Gastroesophageal sphincter (tissue), 3 donors: Measurements from ENCODE around the gene INTS2.

Source experiments
- EP300 ChIP-seq: sonication (generic); formaldehyde crosslinking; IDR thresholded peaks from one replicate; pipeline ENCODE4 v1.6.1; 2017; ENCODE audit warnings: antibody characterized with exemption, mild to moderate bottlenecking
- POLR2A ChIP-seq, 2 donors: fragments of 450-650 bp; IDR thresholded peaks; one replicate each; pipeline ENCODE4 v1.6.1; 2017; ENCODE audit warnings: antibody characterized with exemption in 2 of 2, mild to moderate bottlenecking in 2 of 2, moderate library complexity in 1 of 2
- POLR2AphosphoS5 ChIP-seq: sonication (generic); formaldehyde crosslinking; IDR thresholded peaks from one replicate; pipeline ENCODE4 v1.6.1; 2017; ENCODE audit warnings: antibody characterized with exemption
- TF ChIP-seq, protein P1 (sequence below), 4 experiments: fragments of 200-600 bp in 2 of 4; fragments of 450-650 bp in 2 of 4; sonication (generic) in 1 of 4; IDR thresholded peaks; one replicate each; pipeline ENCODE4 v1.5.1; 2017 to 2019; ENCODE audit warnings: antibody characterized with exemption in 4 of 4, mild to moderate bottlenecking in 2 of 4, moderate library complexity in 2 of 4

DNA sequence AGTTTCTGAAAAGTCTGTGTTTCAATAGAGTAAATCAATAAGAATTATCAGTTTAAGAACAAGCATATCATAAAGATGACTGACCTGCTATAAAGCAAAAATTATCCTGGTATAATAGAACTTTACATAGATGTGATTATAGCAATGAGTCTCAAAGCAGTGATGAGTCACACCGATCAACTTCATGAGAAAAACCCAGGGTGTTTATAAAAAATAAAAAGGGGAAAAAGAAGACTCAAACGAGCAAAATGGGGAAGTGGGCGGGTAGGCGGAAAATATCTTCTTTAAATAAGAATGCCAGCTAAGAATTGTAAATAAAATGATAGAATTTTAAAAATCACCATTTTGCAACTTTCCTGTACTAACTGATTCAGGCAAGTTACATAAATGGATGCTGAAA lies 111.2 kb downstream of the INTS2 start:
- TF ChIP-seq, protein P1, sequence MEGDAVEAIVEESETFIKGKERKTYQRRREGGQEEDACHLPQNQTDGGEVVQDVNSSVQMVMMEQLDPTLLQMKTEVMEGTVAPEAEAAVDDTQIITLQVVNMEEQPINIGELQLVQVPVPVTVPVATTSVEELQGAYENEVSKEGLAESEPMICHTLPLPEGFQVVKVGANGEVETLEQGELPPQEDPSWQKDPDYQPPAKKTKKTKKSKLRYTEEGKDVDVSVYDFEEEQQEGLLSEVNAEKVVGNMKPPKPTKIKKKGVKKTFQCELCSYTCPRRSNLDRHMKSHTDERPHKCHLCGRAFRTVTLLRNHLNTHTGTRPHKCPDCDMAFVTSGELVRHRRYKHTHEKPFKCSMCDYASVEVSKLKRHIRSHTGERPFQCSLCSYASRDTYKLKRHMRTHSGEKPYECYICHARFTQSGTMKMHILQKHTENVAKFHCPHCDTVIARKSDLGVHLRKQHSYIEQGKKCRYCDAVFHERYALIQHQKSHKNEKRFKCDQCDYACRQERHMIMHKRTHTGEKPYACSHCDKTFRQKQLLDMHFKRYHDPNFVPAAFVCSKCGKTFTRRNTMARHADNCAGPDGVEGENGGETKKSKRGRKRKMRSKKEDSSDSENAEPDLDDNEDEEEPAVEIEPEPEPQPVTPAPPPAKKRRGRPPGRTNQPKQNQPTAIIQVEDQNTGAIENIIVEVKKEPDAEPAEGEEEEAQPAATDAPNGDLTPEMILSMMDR (IDR thresholded peaks at IDR 0.05), result no peak
- no peak for TF ChIP-seq POLR2A (IDR thresholded peaks at IDR 0.05)
- TF ChIP-seq POLR2AphosphoS5, result no peak
- no peak for TF ChIP-seq EP300
